Parathyroid adenoma (tissue), 2 donors: Measurements from ENCODE around the gene MATCAP1.
A peak's percentile ranks its signal among the peaks of the same experiment; 100 is the strongest.

ENCODE experiments used
- H2AFZ ChIP-seq: fragments of 300-600 bp; sonication (generic); one replicate; pipeline ENCODE4 v1.7.0; 2017; ENCODE audit warnings: antibody characterized with exemption, mild to moderate bottlenecking
- H3K27ac ChIP-seq: fragments of 300-600 bp; sonication (generic); one replicate; pipeline ENCODE4 v1.7.0; 2017
- H3K27me3 ChIP-seq: fragments of 300-600 bp; sonication (generic); one replicate; pipeline ENCODE4 v1.7.0; 2017; ENCODE audit warnings: low read length; ENCODE audit not compliant: control insufficient read depth, insufficient read depth
- H3K36me3 ChIP-seq: fragments of 300-600 bp; sonication (generic); one replicate; pipeline ENCODE4 v1.7.0; 2017; ENCODE audit warnings: low read length; ENCODE audit not compliant: control insufficient read depth, insufficient read depth
- H3K4me1 ChIP-seq: fragments of 300-600 bp; sonication (generic); one replicate; pipeline ENCODE4 v1.7.0; 2017; ENCODE audit warnings: control low read depth
- H3K4me2 ChIP-seq: fragments of 300-600 bp; sonication (generic); one replicate; pipeline ENCODE4 v1.7.0; 2017; ENCODE audit warnings: low read length
- H3K4me3 ChIP-seq: fragments of 300-600 bp; sonication (generic); one replicate; pipeline ENCODE4 v1.7.0; 2017; ENCODE audit warnings: low read depth, low read length
- H3K79me2 ChIP-seq: fragments of 300-600 bp; sonication (generic); one replicate; pipeline ENCODE4 v1.7.0; 2017; ENCODE audit warnings: control low read depth
- H3K9ac ChIP-seq: fragments of 300-600 bp; sonication (generic); one replicate; pipeline ENCODE4 v1.7.0; 2017; ENCODE audit warnings: mild to moderate bottlenecking
- H3K9me3 ChIP-seq: fragments of 300-600 bp; sonication (generic); one replicate; pipeline ENCODE4 v1.7.0; 2017; ENCODE audit warnings: low read length; ENCODE audit not compliant: control insufficient read depth
- TF ChIP-seq, protein P1 (sequence below): fragments of 300-600 bp; sonication (generic); IDR thresholded peaks from one replicate; pipeline ENCODE4 v1.7.0; 2017; ENCODE audit warnings: antibody characterized with exemption, mild to moderate bottlenecking
- donor health status: primary hyperparathyroidism.

The MATCAP1 gene

DNA sequence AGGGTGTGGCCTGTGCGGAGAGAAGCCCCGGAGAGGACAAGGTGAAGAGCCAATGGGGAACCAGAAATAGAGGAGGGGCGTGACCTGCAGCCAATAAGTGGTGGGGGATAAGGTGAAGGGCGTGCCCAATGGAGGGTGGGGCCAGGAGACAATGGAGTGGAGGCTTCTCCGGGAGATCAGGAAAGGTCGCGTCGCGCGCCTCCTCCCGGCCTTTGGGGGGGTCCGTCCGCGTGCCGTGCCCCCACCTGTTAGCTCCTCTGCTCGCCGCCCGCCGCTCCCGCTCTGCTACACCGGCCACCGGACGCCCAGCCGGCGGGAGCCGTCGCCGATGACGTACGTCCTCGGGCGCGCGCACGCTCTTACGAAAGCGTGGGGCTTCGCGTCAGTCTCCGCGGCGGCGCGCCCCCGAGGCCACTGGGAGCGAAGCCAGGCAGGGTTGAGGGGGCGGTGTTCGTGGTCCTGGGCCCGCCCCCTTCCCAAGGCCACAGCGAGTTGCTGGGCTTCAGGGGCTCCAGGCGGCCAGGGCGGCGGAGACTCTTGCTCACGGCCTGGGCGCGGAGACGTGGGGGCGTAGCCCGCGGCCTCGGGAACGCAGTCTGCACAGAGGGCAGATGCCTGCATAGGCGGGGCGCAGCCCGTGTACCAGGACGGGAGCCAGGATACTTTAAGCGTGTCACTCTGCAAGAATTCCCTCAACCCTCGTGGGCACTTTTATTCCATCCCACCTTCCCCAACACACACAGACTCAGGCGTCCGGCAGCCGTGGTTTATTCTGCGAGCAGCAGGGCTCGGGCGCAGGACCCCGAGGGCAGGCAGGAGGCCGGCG is at the start of gene MATCAP1:
Gene MATCAP1 (minus strand): TSS at position 337 of the 826 bp plus-strand sequence. CDS start 3,353 bp downstream, outside the sequence.
- Histone ChIP-seq H3K4me3 (peak within 1 kb of the TSS; percentile 81), H3K9me3 (no peaks in the 10 kb centered on the region), H3K79me2 (no peaks in the 10 kb centered on the region), H2AFZ (peak within 1 kb of the TSS; percentile 92), H3K36me3 (no peaks in the 10 kb centered on the region), H3K4me2 (peak within 1 kb of the TSS; percentile 94), H3K9ac (peak within 1 kb of the TSS; percentile 81), H3K4me1 (peaks cover 18% of the 10 kb centered on the region), H3K27me3 (no peaks in the 10 kb centered on the region), H3K27ac (peak within 1 kb of the TSS; percentile 96)
- TF ChIP-seq, protein P1, sequence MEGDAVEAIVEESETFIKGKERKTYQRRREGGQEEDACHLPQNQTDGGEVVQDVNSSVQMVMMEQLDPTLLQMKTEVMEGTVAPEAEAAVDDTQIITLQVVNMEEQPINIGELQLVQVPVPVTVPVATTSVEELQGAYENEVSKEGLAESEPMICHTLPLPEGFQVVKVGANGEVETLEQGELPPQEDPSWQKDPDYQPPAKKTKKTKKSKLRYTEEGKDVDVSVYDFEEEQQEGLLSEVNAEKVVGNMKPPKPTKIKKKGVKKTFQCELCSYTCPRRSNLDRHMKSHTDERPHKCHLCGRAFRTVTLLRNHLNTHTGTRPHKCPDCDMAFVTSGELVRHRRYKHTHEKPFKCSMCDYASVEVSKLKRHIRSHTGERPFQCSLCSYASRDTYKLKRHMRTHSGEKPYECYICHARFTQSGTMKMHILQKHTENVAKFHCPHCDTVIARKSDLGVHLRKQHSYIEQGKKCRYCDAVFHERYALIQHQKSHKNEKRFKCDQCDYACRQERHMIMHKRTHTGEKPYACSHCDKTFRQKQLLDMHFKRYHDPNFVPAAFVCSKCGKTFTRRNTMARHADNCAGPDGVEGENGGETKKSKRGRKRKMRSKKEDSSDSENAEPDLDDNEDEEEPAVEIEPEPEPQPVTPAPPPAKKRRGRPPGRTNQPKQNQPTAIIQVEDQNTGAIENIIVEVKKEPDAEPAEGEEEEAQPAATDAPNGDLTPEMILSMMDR: peak; percentile 26

DNA sequence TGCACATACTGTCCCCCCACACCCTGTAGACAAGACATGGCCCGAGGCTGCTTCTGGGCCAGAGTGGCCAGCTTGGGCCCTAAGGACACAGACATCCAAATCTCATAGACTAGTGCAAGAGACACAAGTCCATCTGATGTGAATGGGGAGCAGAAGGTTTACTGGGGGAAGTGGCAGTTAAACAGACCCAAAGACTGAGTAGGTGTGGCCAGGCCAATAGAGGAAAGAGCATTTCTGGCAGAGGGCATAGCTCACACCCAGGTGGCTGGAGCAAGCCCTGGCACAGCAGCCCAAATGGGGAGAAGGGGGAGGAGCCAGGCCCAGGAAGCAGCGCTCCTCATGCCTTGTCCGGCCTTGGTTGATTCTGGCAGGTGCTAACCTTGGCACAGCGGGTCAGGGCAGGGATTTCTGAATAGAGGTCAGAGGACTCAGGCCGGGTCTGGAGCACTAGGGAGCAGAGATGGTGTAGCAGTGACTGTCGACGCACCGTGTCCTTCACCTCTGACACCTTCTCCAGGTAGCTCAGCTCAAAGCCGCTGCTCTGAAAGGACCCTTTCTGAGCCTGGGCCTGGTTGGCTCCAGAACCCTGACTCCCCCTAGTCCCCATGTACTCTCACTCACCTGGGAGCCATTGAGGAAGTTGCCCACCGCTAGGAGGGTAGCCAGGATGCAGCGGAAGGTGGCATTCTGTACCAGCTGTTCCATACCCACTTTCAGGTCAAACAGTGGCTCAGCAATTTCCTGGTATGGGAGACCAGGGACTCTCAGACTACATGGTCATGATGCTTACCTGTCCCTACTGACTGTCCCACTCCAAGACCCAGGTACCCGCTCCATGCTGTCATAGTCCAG is 47.3 kb upstream of the MATCAP1 start:
- Histone ChIP-seq H2AFZ (no peak overlapping the region), H3K4me3 (no peak overlapping the region), H3K36me3 (no peaks in the 10 kb centered on the region), H3K27me3 (no peaks in the 10 kb centered on the region), H3K9me3 (no peaks in the 10 kb centered on the region), H3K27ac (no peak overlapping the region), H3K4me2 (no peak overlapping the region), H3K4me1 (no peaks in the 10 kb centered on the region), H3K79me2 (peaks cover 8% of the 10 kb centered on the region), H3K9ac (no peak overlapping the region)
- TF ChIP-seq, protein P1: no peak

- TF ChIP-seq, protein P1: no peak
- Histone ChIP-seq H3K36me3 (no peaks in the 10 kb centered on the region), H3K9ac (no peak overlapping the region), H2AFZ (no peak overlapping the region), H3K4me2 (no peak overlapping the region), H3K4me1 (no peaks in the 10 kb centered on the region), H3K27ac (no peak overlapping the region), H3K4me3 (no peak overlapping the region), H3K9me3 (no peaks in the 10 kb centered on the region), H3K27me3 (no peaks in the 10 kb centered on the region), H3K79me2 (peaks cover 8% of the 10 kb centered on the region)
Observed at GRCh38 chr16:67229906-67230808, 46.4 kb upstream of the MATCAP1 start.

DNA sequence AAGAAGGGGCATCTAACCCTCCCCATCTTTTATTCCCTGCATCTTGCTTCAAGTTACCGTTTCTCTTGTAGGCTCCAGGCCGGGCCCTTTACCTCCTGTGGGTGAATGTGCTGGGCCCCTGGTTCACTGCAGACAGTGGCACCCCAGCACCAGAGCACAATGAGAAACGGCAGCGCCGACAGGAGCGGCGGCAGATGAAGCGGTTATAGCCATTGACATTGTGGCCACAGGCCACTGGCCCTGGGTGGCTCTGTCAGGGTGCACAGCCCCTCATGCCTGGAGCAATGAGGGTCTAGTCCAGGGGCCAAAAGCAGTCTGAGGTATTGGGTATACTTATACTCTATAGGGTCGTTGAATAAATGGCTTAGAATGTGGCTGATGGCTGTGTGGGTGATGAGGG is 45.1 kb upstream of the MATCAP1 start:
- H3K4me3 ChIP-seq: no peak overlapping the region
- no peak overlapping the region for H3K4me2 ChIP-seq
- TF ChIP-seq, protein P1: no peak
- no peak overlapping the region for H3K9ac ChIP-seq
- H2AFZ ChIP-seq: no peak overlapping the region
- no peaks in the 10 kb centered on the region for H3K27me3 ChIP-seq
- peaks cover 10% of the 10 kb centered on the region for H3K4me1 ChIP-seq
- H3K27ac ChIP-seq: no peak overlapping the region
- H3K9me3 ChIP-seq: no peaks in the 10 kb centered on the region
- H3K79me2 ChIP-seq: peaks cover 8% of the 10 kb centered on the region
- H3K36me3 ChIP-seq: no peaks in the 10 kb centered on the region
